ENCODE measurements around the gene CEP68. TPM values are rescaled to one million over a fixed set of nuclear protein-coding genes. Genes with fewer than 3 reads are reported as not detected.
A peak's percentile ranks its signal among the peaks of the same experiment; 100 is the strongest.

Gene CEP68
- total RNA-seq, 2 experiments from 2014 or later = 12.8 to 13.3 TPM

GRCh38 chr2:65067806-65068553 lies 11.8 kb downstream of the CEP68 start:
- POLR2A ChIA-PET = interaction anchor here (1.5 to 4.7 kb wide), 3 partner anchors 11 to 159 kb away, joined by 8 to 33 read pairs (median 13); partner anchors contain the start of genes ACTR2, CEP68 and RAB1A
- no peak for DNase-seq
- no peaks in the 10 kb centered on the region for H3K27me3 Mint-ChIP-seq
- peaks cover 48% of the 10 kb centered on the region for H3K4me1 Mint-ChIP-seq
- CTCF ChIA-PET = interaction anchor here (0.5 to 4.1 kb wide), 6 partner anchors 25 to 504 kb away, joined by 3 to 15 read pairs (median 4); partner anchors contain the start of gene RAB1A
- no peak overlapping the region for H3K4me3 Mint-ChIP-seq
- peaks cover 14% of the 10 kb centered on the region for H3K36me3 Mint-ChIP-seq (ENCODE audit: low read depth)
- H3K27ac Mint-ChIP-seq = peak overlapping the region; percentile 33
- no peaks in the 10 kb centered on the region for H3K9me3 Mint-ChIP-seq

GRCh38 chr2:65069439-65069824 lies 13.2 kb downstream of the CEP68 start:
- no peak for DNase-seq
- Mint-ChIP-seq H3K27ac (no peak overlapping the region), H3K36me3 (ENCODE audit: low read depth) (peaks cover 23% of the 10 kb centered on the region), H3K4me1 (peaks cover 40% of the 10 kb centered on the region), H3K9me3 (no peaks in the 10 kb centered on the region), H3K4me3 (no peak overlapping the region), H3K27me3 (no peaks in the 10 kb centered on the region)
- ChIA-PET POLR2A (interaction anchor here (1.8 to 3.4 kb wide), 2 partner anchors 60 to 100 kb away, joined by 4 to 13 read pairs; partner anchors contain the start of gene RAB1A), CTCF (interaction anchor here (1.0 to 4.1 kb wide), 2 partner anchors 100 to 117 kb away, joined by 3 to 15 read pairs; no protein-coding TSS in a partner anchor)

GRCh38 chr2:65070172-65070830 lies 14.1 kb downstream of the CEP68 start:
- POLR2A ChIA-PET = interaction anchor here (0.9 to 3.4 kb wide), 6 partner anchors 15 to 157 kb away, joined by 3 to 13 read pairs (median 4); partner anchors contain the start of genes ACTR2, CEP68 and RAB1A

DNA sequence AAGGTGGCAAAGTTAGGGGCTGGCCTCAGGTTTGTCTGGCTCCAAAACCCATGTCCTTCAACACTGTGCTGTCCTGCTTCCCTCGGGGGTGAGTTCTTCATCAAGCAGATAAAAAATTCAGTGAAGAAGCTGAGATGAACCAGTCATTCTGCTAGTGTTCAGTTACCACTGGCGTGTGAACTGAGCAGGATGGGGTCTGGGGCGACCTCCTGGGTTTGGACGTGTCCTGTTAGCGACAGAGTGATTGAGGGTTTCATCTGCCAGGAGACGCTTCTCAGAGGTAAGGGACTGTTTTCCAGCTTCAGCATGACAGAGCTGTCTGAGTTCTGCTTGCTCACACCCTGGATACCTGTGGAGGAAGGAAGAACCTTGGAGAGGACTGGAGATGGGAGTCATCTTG lies 14.6 kb downstream of the CEP68 start:
- Mint-ChIP-seq H3K36me3 (ENCODE audit: low read depth) (peaks cover 23% of the 10 kb centered on the region), H3K4me1 (peaks cover 28% of the 10 kb centered on the region), H3K9me3 (no peaks in the 10 kb centered on the region), H3K4me3 (no peak overlapping the region), H3K27ac (no peak overlapping the region), H3K27me3 (no peaks in the 10 kb centered on the region)
- DNase-seq = no peak
- POLR2A ChIA-PET = interaction anchor here (0.9 to 1.8 kb wide), 5 partner anchors 11 to 157 kb away, joined by 3 to 7 read pairs (median 3); partner anchors contain the start of genes ACTR2, CEP68 and RAB1A
- CTCF ChIA-PET = interaction anchor here (0.7 to 4.1 kb wide), 4 partner anchors 88 to 100 kb away, joined by 4 to 15 read pairs (median 6); no protein-coding TSS in a partner anchor

More at GRCh38 chr2:65070172-65070830, 14.1 kb downstream of the CEP68 start:
- Mint-ChIP-seq H3K4me1 (peaks cover 32% of the 10 kb centered on the region), H3K27ac (peak overlapping the region; percentile 44), H3K27me3 (no peaks in the 10 kb centered on the region), H3K4me3 (no peak overlapping the region), H3K36me3 (ENCODE audit: low read depth) (peaks cover 23% of the 10 kb centered on the region), H3K9me3 (no peaks in the 10 kb centered on the region)
- no peak for DNase-seq
- CTCF ChIA-PET = interaction anchor here (1.0 to 4.1 kb wide), 3 partner anchors 88 to 116 kb away, joined by 3 to 15 read pairs (median 4); no protein-coding TSS in a partner anchor

GRCh38 chr2:65071499-65072180 lies 15.4 kb downstream of the CEP68 start:
- H3K4me3 Mint-ChIP-seq = no peak overlapping the region
- peaks cover 27% of the 10 kb centered on the region for H3K4me1 Mint-ChIP-seq
- H3K36me3 Mint-ChIP-seq (ENCODE audit: low read depth) = peaks cover 23% of the 10 kb centered on the region
- no peak overlapping the region for H3K27ac Mint-ChIP-seq
- H3K27me3 Mint-ChIP-seq = no peaks in the 10 kb centered on the region
- CTCF ChIA-PET = interaction anchor here (0.7 to 2.2 kb wide), 3 partner anchors 87 to 99 kb away, joined by 4 to 8 read pairs (median 4); no protein-coding TSS in a partner anchor
- POLR2A ChIA-PET = interaction anchor here (1.1 to 1.8 kb wide), 3 partner anchors 12 to 58 kb away, joined by 3 to 7 read pairs (median 3); partner anchors contain the start of genes CEP68 and RAB1A
- no peaks in the 10 kb centered on the region for H3K9me3 Mint-ChIP-seq
- no peak for DNase-seq

DNA sequence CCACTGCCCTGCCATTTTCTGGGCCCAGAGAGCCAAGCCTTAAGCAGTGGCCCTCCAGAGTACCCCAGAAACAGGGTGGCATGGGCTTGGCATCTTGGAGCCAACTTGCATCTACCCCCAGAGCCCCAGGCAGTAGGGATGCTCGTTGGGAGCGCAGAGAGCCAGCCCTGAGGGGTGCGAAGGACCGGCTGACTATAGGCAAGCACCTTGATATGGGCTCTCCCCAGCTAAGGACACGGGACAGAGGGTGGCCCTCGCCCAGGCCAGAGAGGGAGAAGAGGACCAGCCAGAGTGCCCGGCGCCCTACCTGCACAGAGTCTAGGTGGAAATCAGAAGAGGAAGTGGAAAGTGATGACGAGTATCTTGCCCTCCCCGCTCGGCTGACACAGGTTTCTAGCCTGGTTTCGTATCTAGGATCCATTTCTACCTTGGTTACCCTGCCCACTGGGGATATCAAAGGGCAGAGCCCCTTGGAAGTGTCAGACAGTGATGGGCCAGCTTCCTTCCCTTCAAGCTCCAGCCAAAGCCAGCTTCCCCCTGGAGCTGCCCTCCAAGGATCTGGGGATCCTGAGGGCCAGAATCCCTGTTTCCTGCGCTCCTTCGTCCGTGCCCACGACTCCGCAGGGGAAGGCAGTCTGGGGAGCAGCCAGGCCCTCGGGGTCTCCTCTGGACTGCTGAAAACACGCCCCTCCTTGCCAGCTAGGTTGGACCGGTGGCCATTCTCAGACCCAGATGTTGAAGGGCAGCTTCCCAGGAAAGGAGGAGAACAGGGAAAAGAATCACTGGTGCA lies 16.2 kb downstream of the CEP68 start:
- ChIA-PET POLR2A (no interaction called here), CTCF (interaction anchor here (1.9 to 3.9 kb wide), 3 partner anchors 8 to 97 kb away, joined by 4 to 18 read pairs (median 8); no protein-coding TSS in a partner anchor)
- Mint-ChIP-seq H3K36me3 (ENCODE audit: low read depth) (peaks cover 25% of the 10 kb centered on the region), H3K9me3 (no peaks in the 10 kb centered on the region), H3K4me1 (peaks cover 26% of the 10 kb centered on the region), H3K27me3 (no peaks in the 10 kb centered on the region), H3K4me3 (no peak overlapping the region), H3K27ac (no peak overlapping the region)
- DNase-seq = no peak

- peaks cover 29% of the 10 kb centered on the region for H3K36me3 Mint-ChIP-seq (ENCODE audit: low read depth)
- H3K4me3 Mint-ChIP-seq = no peak overlapping the region
- peaks cover 14% of the 10 kb centered on the region for H3K4me1 Mint-ChIP-seq
- ChIA-PET CTCF (interaction anchor here (0.6 to 3.9 kb wide), 6 partner anchors 9 to 212 kb away, joined by 3 to 18 read pairs (median 3); partner anchors contain the start of gene RAB1A), POLR2A (interaction anchor here (1.0 to 1.3 kb wide), 2 partner anchors 114 to 153 kb away, joined by 3 read pairs; partner anchors contain the start of gene ACTR2)
- H3K27me3 Mint-ChIP-seq = no peaks in the 10 kb centered on the region
- no peaks in the 10 kb centered on the region for H3K9me3 Mint-ChIP-seq
- no peak overlapping the region for H3K27ac Mint-ChIP-seq
- DNase-seq = no peak
Observed at GRCh38 chr2:65073879-65074565, 17.8 kb downstream of the CEP68 start.

GRCh38 chr2:65075176-65075575 lies 19.0 kb downstream of the CEP68 start:
- no peaks in the 10 kb centered on the region for H3K9me3 Mint-ChIP-seq
- no peak for DNase-seq
- CTCF ChIA-PET = interaction anchor here (0.9 to 3.9 kb wide), 3 partner anchors 10 to 498 kb away, joined by 3 to 18 read pairs (median 3); partner anchors contain the start of gene RAB1A
- H3K4me1 Mint-ChIP-seq = peaks cover 12% of the 10 kb centered on the region
- H3K36me3 Mint-ChIP-seq (ENCODE audit: low read depth) = peaks cover 28% of the 10 kb centered on the region
- no peaks in the 10 kb centered on the region for H3K27me3 Mint-ChIP-seq
- H3K27ac Mint-ChIP-seq = no peak overlapping the region
- no peak overlapping the region for H3K4me3 Mint-ChIP-seq
- POLR2A ChIA-PET = interaction anchor here (1.3 kb wide), 1 partner anchor 152 kb away, joined by 3 read pairs; the partner anchor contains the start of gene ACTR2

DNA sequence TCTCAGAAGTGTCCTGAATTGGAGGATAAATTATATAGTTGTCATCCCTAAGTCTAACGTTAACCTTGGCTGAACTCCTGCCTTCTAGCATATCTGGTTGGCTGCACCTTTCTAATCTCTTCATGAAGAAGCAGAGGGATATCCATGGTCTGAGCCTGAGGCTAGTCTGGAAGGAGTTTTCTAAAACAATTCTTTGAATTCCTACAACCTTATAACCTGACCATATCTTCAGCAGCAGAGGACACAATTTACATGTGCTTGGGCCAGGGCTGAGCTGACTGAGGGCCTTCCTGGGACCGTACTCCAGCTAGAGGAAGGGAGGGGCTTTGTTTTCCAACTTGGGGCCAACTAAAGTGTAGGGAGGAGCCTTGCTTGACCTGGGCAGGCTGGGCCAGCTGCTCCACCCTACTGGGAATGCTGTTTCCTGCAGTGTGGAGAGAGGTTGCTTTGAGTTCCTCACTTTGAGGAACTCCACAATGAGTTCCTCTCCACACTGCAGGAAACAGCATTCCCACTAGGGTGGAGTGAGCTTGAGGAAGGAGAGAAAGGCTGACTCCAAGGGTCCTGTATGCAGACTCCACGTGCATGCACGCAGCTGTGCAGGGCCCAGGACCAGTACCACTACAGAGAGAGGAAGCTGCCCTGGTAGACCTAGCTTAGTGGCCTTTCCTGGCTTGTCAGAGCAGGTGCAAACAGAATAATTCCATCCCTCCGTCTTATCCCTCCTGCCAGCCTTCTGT lies 19.6 kb downstream of the CEP68 start:
- Mint-ChIP-seq H3K9me3 (no peaks in the 10 kb centered on the region), H3K4me1 (peaks cover 7% of the 10 kb centered on the region), H3K27ac (no peak overlapping the region), H3K4me3 (no peak overlapping the region), H3K36me3 (ENCODE audit: low read depth) (peaks cover 27% of the 10 kb centered on the region), H3K27me3 (no peaks in the 10 kb centered on the region)
- no peak for DNase-seq
- ChIA-PET CTCF (interaction anchor here (0.7 to 3.9 kb wide), 3 partner anchors 11 to 158 kb away, joined by 3 to 18 read pairs (median 3); partner anchors contain the start of gene RAB1A), POLR2A (no interaction called here)

DNA sequence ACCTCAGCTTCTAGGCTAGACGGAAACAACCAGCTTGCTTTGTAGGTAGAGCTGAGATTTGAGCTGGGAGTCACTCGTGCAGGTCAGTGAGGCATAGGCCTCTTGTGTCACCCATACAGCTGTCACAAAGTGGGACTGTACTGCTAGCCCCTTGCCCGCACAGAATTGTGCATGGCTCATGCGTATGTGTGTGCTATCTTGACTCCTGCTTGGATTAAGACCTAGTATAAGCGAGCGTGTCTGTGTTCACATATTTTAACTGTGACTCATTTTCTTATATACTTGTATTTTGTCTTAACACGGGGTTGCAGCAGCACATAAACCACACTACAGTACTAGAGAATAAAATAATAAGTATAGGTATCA lies 20.1 kb downstream of the CEP68 start:
- ChIA-PET CTCF (interaction anchor here (0.7 to 3.9 kb wide), 2 partner anchors 12 to 158 kb away, joined by 3 to 18 read pairs; no protein-coding TSS in a partner anchor), POLR2A (no interaction called here)
- Mint-ChIP-seq H3K36me3 (ENCODE audit: low read depth) (peaks cover 30% of the 10 kb centered on the region), H3K4me1 (peaks cover 7% of the 10 kb centered on the region), H3K9me3 (no peaks in the 10 kb centered on the region), H3K27ac (no peak overlapping the region), H3K4me3 (no peak overlapping the region), H3K27me3 (no peaks in the 10 kb centered on the region)
- DNase-seq = no peak

GRCh38 chr2:65077898-65078297 lies 21.7 kb downstream of the CEP68 start:
- Mint-ChIP-seq H3K27me3 (no peaks in the 10 kb centered on the region), H3K4me3 (no peak overlapping the region), H3K27ac (no peak overlapping the region), H3K4me1 (peaks cover under 1% of the 10 kb centered on the region), H3K36me3 (ENCODE audit: low read depth) (peaks cover 32% of the 10 kb centered on the region), H3K9me3 (no peaks in the 10 kb centered on the region)
- CTCF ChIA-PET = no interaction called here
- POLR2A ChIA-PET = interaction anchor here (1.4 kb wide), 1 partner anchor 13 kb away, joined by 6 read pairs; no protein-coding TSS in a partner anchor
- DNase-seq = no peak

Data from activated CD4-positive, alpha-beta memory T cell treated with anti-CD3 and anti-CD28 coated beads, Interleukin-2, amount 10 ng/mL, durations not matched to agents 7 days and 5 days (primary cell).